IMR-90 (cell line): ENCODE data around the gene CPNE4. TPM values are rescaled to one million over a fixed set of nuclear protein-coding genes. Genes with fewer than 3 reads are reported as not detected.

Experiments
- ATAC-seq: fragments of 200-7000 bp; cut with Tn5 transposase; 2 replicates; pipeline ENCODE4 v1.9.1; 2020; ENCODE audit warnings: low read depth, mild to moderate bottlenecking, moderate library complexity
- BruUV-seq: library from RNA; stranded (reverse); fragments of 400-500 nt; replicated peaks from 2 replicates; lab custom pipeline; 2021; lab: Mats Ljungman, UMichigan
- CTCF ChIA-PET: fragments of 300-600 bp; formaldehyde crosslinking; extraction: SDS; loops from one replicate; lab custom pipeline; 2021; ENCODE audit warnings: antibody characterized with exemption; lab: Yijun Ruan, JAX
- POLR2A ChIA-PET: fragments of 300-600 bp; sonication (Branson Sonifier 250); formaldehyde crosslinking; loops from one replicate; lab custom pipeline; 2022; ENCODE audit warnings: antibody characterized with exemption; ENCODE audit not compliant: unreplicated experiment; lab: Charles Lee
- DNase-seq: peaks from one replicate; pipeline ENCODE4 v3.0.0; 2013
- H2AFZ ChIP-seq: replicated peaks from 2 replicates; pipeline ENCODE3; 2013; ENCODE audit warnings: low read length, mild to moderate bottlenecking; ENCODE audit not compliant: poor library complexity
- H2AK5ac ChIP-seq: 2 replicates; pipeline ENCODE4 v1.6.1; 2013; ENCODE audit warnings: low read depth, low read length, inconsistent platforms
- H2AK9ac ChIP-seq: replicated peaks from 2 replicates; pipeline ENCODE3; 2013; ENCODE audit warnings: mild to moderate bottlenecking, low read depth, low read length, moderate library complexity; ENCODE audit not compliant: poor library complexity
- H2BK120ac ChIP-seq: 2 replicates; pipeline ENCODE4 v1.6.1; 2013; ENCODE audit warnings: low read depth, low read length, inconsistent platforms
- H2BK15ac ChIP-seq: 3 replicates; pipeline ENCODE4 v1.6.1; 2013; ENCODE audit warnings: low read depth, low read length, inconsistent platforms
- H2BK20ac ChIP-seq: 2 replicates; pipeline ENCODE4 v1.6.1; 2013; ENCODE audit warnings: low read depth, mild to moderate bottlenecking, inconsistent platforms, low read length, moderate library complexity
- H2BK5ac ChIP-seq: 2 replicates; pipeline ENCODE4 v1.6.1; 2013; ENCODE audit warnings: mild to moderate bottlenecking, low read depth, low read length, inconsistent platforms; ENCODE audit not compliant: poor library complexity, severe bottlenecking
- H3K14ac ChIP-seq: replicated peaks from 2 replicates; pipeline ENCODE4 v1.6.1; 2013; ENCODE audit warnings: low read depth, low read length, inconsistent platforms
- H3K18ac ChIP-seq: 2 replicates; pipeline ENCODE4 v1.6.1; 2013; ENCODE audit warnings: low read depth, low read length, control low read depth
- H3K23ac ChIP-seq: 2 replicates; pipeline ENCODE4 v1.6.1; 2013; ENCODE audit warnings: low read depth, low read length, inconsistent platforms
- H3K27ac ChIP-seq: 2 replicates; pipeline ENCODE4 v1.5.1; 2013; ENCODE audit warnings: mild to moderate bottlenecking, control low read depth, low read length; ENCODE audit not compliant: insufficient read depth
- H3K27me3 ChIP-seq: 2 replicates; pipeline ENCODE4 v1.6.1; 2013; ENCODE audit warnings: low read length; ENCODE audit not compliant: control insufficient read depth, insufficient read depth
- H3K36me3 ChIP-seq: 2 replicates; pipeline ENCODE4 v1.6.1; 2013; ENCODE audit warnings: low read length, mixed read lengths; ENCODE audit not compliant: control insufficient read depth, insufficient read depth
- H3K4ac ChIP-seq: 2 replicates; pipeline ENCODE4 v1.6.1; 2013; ENCODE audit warnings: low read depth, low read length, inconsistent platforms
- H3K4me1 ChIP-seq: 2 replicates; pipeline ENCODE4 v1.6.1; 2013; ENCODE audit warnings: low read length, mixed read lengths; ENCODE audit not compliant: control insufficient read depth, insufficient read depth
- H3K4me2 ChIP-seq: 2 replicates; pipeline ENCODE4 v1.6.1; 2013; ENCODE audit warnings: low read depth, mild to moderate bottlenecking, control low read depth, low read length, moderate library complexity
- H3K4me3 ChIP-seq: 2 replicates; pipeline ENCODE4 v1.5.1; 2013; ENCODE audit warnings: low read depth, mild to moderate bottlenecking, control low read depth, low read length, moderate library complexity; ENCODE audit not compliant: insufficient read depth
- H3K56ac ChIP-seq: 2 replicates; pipeline ENCODE4 v1.6.1; 2013; ENCODE audit warnings: low read length, inconsistent platforms; ENCODE audit not compliant: insufficient read depth; ENCODE audit errors: extremely low read depth
- H3K79me1 ChIP-seq, 2 experiments: 2 replicates each; pipeline ENCODE4 v1.6.1; 2013; ENCODE audit warnings: low read length in 2 of 2, inconsistent platforms in 1 of 2, low read depth in 1 of 2
- H3K9ac ChIP-seq: 2 replicates; pipeline ENCODE4 v1.6.1; 2013; ENCODE audit warnings: low read depth, low read length, control low read depth
- H3K9me1 ChIP-seq: 2 replicates; pipeline ENCODE4 v1.6.1; 2013; ENCODE audit warnings: low read length, inconsistent platforms; ENCODE audit not compliant: insufficient read depth
- H3K9me3 ChIP-seq: 2 replicates; pipeline ENCODE4 v1.6.1; 2013; ENCODE audit warnings: low read length; ENCODE audit not compliant: control insufficient read depth, insufficient read depth
- H4K20me1 ChIP-seq: 2 replicates; pipeline ENCODE4 v1.6.1; 2013; ENCODE audit warnings: low read length, inconsistent platforms; ENCODE audit not compliant: insufficient read depth
- H4K5ac ChIP-seq: 2 replicates; pipeline ENCODE4 v1.6.1; 2013; ENCODE audit warnings: mild to moderate bottlenecking, low read depth, low read length, control low read depth
- H4K8ac ChIP-seq, 2 experiments: 2 replicates each; pipeline ENCODE4 v1.6.1; 2013; ENCODE audit warnings: low read depth in 2 of 2, low read length in 2 of 2, control low read depth in 1 of 2, inconsistent platforms in 1 of 2
- H4K91ac ChIP-seq: 2 replicates; pipeline ENCODE4 v1.6.1; 2013; ENCODE audit warnings: low read depth, low read length, inconsistent platforms; ENCODE audit not compliant: insufficient read depth
- BHLHE40 ChIP-seq: fragments of 150-350 bp; IDR thresholded peaks from 2 replicates; pipeline ENCODE4 v1.6.1; 2016; ENCODE audit warnings: mild to moderate bottlenecking, low read depth, low read length
- CEBPB ChIP-seq: IDR thresholded peaks from 2 replicates; pipeline ENCODE4 v1.6.1; 2012; ENCODE audit warnings: low read depth, low read length, improper control_type of control experiment
- CHD1 ChIP-seq: IDR thresholded peaks from 2 replicates; pipeline ENCODE4 v1.6.1; 2012; ENCODE audit warnings: low read depth, low read length, improper control_type of control experiment
- FOS ChIP-seq: fragments of 150-350 bp; IDR thresholded peaks from 2 replicates; pipeline ENCODE4 v1.6.1; 2016; ENCODE audit warnings: low read depth, low read length
- MAFK ChIP-seq: IDR thresholded peaks from 2 replicates; pipeline ENCODE4 v1.6.1; 2012; ENCODE audit warnings: low read depth, low read length, improper control_type of control experiment
- MAZ ChIP-seq: IDR thresholded peaks from 2 replicates; pipeline ENCODE4 v1.6.1; 2012; ENCODE audit warnings: low read depth, mild to moderate bottlenecking, low read length, improper control_type of control experiment, moderate library complexity, borderline replicate concordance
- MXI1 ChIP-seq: IDR thresholded peaks from 2 replicates; pipeline ENCODE4 v1.6.1; 2012; ENCODE audit warnings: low read depth, mild to moderate bottlenecking, low read length, moderate library complexity, borderline replicate concordance
- NFE2L2 ChIP-seq: fragments of 150-350 bp; IDR thresholded peaks from 2 replicates; pipeline ENCODE4 v1.6.1; 2016; ENCODE audit warnings: low read depth, mild to moderate bottlenecking, low read length
- POLR2A ChIP-seq: IDR thresholded peaks from 2 replicates; pipeline ENCODE4 v1.6.1; 2012; ENCODE audit warnings: mild to moderate bottlenecking, low read depth, low read length
- RAD21 ChIP-seq: IDR thresholded peaks from 2 replicates; pipeline ENCODE4 v1.6.1; 2012; ENCODE audit warnings: low read length, improper control_type of control experiment
- RCOR1 ChIP-seq: IDR thresholded peaks from 2 replicates; pipeline ENCODE4 v1.6.1; 2012; ENCODE audit warnings: mild to moderate bottlenecking, low read length, improper control_type of control experiment; ENCODE audit not compliant: insufficient replicate concordance
- RFX5 ChIP-seq: IDR thresholded peaks from 2 replicates; pipeline ENCODE4 v1.8.0; 2012; ENCODE audit warnings: low read depth, mild to moderate bottlenecking, low read length, moderate library complexity
- SMC3 ChIP-seq: fragments of 150-350 bp; IDR thresholded peaks from 2 replicates; pipeline ENCODE4 v1.6.1; 2016; ENCODE audit warnings: low read depth, mild to moderate bottlenecking, antibody characterized with exemption, low read length, moderate library complexity
- WGBS, 2 experiments: methylation state at CpG; one replicate each; pipeline versions ENCODE4 v1.1.5 to v1.1.7; 2013; ENCODE audit warnings: missing lambda C conversion rate in 2 of 2; ENCODE audit not compliant: insufficient read length in 1 of 2; ENCODE audit errors: extremely low coverage in 2 of 2; 5-methylcytosine and 5-hydroxymethylcytosine counted together
- dilution Hi-C: fragments of 300-500 bp; cut with HindIII; formaldehyde crosslinking; loops from one replicate; pipeline ENCODE4 v1.14.3; 2018; ENCODE audit warnings: low sequenced_read_pairs; ENCODE audit not compliant: unreplicated experiment
- in situ Hi-C: fragments of 300-500 bp; cut with MboI; formaldehyde crosslinking; loops from 3 replicates; pipeline ENCODE4 v1.14.3; 2019; ENCODE audit warnings: low sequenced_read_pairs, inconsistent platforms, mixed read lengths
- intact Hi-C: fragments of 100-400 bp; cut with micrococcal nuclease; formaldehyde crosslinking; loops from 2 replicates; pipeline ENCODE4 v1.10.0; 2022
- polyA plus RNA-seq, 3 experiments: library from polyadenylated mRNA; depleted of rRNA; stranded (reverse); fragments of >200 nt; gene quantifications; 2 replicates each; pipeline ENCODE4 v1.2.3, GENCODE V29; 2012; ENCODE audit warnings: low replicate concordance in 1 of 3
- total RNA-seq: library from RNA; depleted of rRNA; stranded (reverse); fragments of >200 nt; gene quantifications from 2 replicates; pipeline ENCODE4 v1.2.3, GENCODE V29; 2012
- TF ChIP-seq, protein P1 (sequence below): fragments of 150-350 bp; IDR thresholded peaks from 2 replicates; pipeline ENCODE4 v1.6.1; 2017; ENCODE audit warnings: mild to moderate bottlenecking, antibody characterized with exemption, low read length, low read depth
- TF ChIP-seq, protein P2 (sequence below): fragments of 150-350 bp; IDR thresholded peaks from 2 replicates; pipeline ENCODE4 v1.6.1; 2016; ENCODE audit warnings: low read depth, mild to moderate bottlenecking, low read length, moderate library complexity, borderline replicate concordance
- TF ChIP-seq, protein P3 (sequence below): conservative IDR thresholded peaks from 2 replicates; pipeline ENCODE4 v1.5.1; 2012; ENCODE audit warnings: mild to moderate bottlenecking, low read depth, low read length, improper control_type of control experiment

CPNE4 gene
- total and polyA plus RNA-seq, 2 of the 4 experiments (the other 2 are of a cell fraction) = not detected

DNA sequence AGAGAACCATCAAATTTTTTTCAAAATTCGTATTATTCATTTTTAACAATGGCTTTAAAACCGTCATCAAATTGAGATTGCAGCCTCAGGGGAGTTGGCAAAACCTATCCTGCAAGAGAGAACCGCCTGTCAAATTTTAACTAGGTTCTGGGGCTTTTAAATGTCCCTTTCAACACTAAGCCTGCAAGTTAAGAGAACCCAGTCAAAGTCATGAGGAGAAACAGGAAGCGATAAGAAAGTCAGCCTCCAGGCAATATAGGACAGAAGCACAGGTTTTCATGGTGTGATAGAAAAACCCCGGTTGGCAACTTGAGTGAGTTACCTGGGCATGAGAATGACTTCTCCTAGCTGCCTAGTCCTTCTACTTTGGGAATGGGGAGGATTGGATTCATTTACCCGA is 59.8 kb downstream of the CPNE4 start:
- Histone ChIP-seq H4K20me1 (no peaks in the 10 kb centered on the region), H3K18ac (no peak overlapping the region), H3K56ac (no peak overlapping the region), H3K9me1 (no peaks in the 10 kb centered on the region), H4K91ac (no peak overlapping the region), H3K4ac (no peak overlapping the region), H3K23ac (no peak overlapping the region), H2BK20ac (no peak overlapping the region), H3K79me1 (no peaks in the 10 kb centered on the region), H4K8ac (no peak overlapping the region), H2AK9ac (no peak overlapping the region), H3K9me3 (no peaks in the 10 kb centered on the region), H2BK15ac (no peak overlapping the region), H2BK5ac (no peak overlapping the region), H2BK120ac (no peak overlapping the region), H3K4me1 (no peaks in the 10 kb centered on the region), H3K36me3 (no peaks in the 10 kb centered on the region), H3K9ac (no peak overlapping the region), H3K4me2 (no peak overlapping the region), H3K27ac (no peak overlapping the region), H2AFZ (no peak overlapping the region), H3K4me3 (no peak overlapping the region), H3K27me3 (no peaks in the 10 kb centered on the region), H3K14ac (no peak overlapping the region), H2AK5ac (no peak overlapping the region), H4K5ac (no peak overlapping the region)
- in situ Hi-C loops (no loop called here), dilution Hi-C loops (no loop called here), intact Hi-C loops (no loop called here)
- ChIA-PET POLR2A (no interaction called here), CTCF (no interaction called here)
- TF ChIP-seq, protein P1, sequence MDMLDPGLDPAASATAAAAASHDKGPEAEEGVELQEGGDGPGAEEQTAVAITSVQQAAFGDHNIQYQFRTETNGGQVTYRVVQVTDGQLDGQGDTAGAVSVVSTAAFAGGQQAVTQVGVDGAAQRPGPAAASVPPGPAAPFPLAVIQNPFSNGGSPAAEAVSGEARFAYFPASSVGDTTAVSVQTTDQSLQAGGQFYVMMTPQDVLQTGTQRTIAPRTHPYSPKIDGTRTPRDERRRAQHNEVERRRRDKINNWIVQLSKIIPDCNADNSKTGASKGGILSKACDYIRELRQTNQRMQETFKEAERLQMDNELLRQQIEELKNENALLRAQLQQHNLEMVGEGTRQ = no peak
- TF ChIP-seq BHLHE40 = no peak
- no peak for TF ChIP-seq NFE2L2
- TF ChIP-seq, protein P2, sequence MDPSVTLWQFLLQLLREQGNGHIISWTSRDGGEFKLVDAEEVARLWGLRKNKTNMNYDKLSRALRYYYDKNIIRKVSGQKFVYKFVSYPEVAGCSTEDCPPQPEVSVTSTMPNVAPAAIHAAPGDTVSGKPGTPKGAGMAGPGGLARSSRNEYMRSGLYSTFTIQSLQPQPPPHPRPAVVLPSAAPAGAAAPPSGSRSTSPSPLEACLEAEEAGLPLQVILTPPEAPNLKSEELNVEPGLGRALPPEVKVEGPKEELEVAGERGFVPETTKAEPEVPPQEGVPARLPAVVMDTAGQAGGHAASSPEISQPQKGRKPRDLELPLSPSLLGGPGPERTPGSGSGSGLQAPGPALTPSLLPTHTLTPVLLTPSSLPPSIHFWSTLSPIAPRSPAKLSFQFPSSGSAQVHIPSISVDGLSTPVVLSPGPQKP = no peak
- no peak for TF ChIP-seq RAD21
- TF ChIP-seq CHD1 = no peak
- TF ChIP-seq RFX5 = no peak
- no peak for TF ChIP-seq CEBPB
- TF ChIP-seq MAZ = no peak
- TF ChIP-seq, protein P3, sequence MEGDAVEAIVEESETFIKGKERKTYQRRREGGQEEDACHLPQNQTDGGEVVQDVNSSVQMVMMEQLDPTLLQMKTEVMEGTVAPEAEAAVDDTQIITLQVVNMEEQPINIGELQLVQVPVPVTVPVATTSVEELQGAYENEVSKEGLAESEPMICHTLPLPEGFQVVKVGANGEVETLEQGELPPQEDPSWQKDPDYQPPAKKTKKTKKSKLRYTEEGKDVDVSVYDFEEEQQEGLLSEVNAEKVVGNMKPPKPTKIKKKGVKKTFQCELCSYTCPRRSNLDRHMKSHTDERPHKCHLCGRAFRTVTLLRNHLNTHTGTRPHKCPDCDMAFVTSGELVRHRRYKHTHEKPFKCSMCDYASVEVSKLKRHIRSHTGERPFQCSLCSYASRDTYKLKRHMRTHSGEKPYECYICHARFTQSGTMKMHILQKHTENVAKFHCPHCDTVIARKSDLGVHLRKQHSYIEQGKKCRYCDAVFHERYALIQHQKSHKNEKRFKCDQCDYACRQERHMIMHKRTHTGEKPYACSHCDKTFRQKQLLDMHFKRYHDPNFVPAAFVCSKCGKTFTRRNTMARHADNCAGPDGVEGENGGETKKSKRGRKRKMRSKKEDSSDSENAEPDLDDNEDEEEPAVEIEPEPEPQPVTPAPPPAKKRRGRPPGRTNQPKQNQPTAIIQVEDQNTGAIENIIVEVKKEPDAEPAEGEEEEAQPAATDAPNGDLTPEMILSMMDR = no peak
- no peak for TF ChIP-seq SMC3
- no peak for TF ChIP-seq MXI1
- no peak for TF ChIP-seq RCOR1
- no peak for TF ChIP-seq MAFK
- TF ChIP-seq FOS = no peak
- TF ChIP-seq POLR2A = no peak
- DNase-seq = no peak
- BruUV-seq = no TSS peak
- ATAC-seq = no peak
- WGBS, 2 experiments = 40% methylated on average over 1 of the region's 6 CpGs; no CpG with 5 or more reads in 1 of the 2 experiments
